Astrocyte (in vitro differentiated cells and primary cell): ENCODE data around the gene RAB5IF. TPM values are rescaled to one million over a fixed set of nuclear protein-coding genes. Genes with fewer than 3 reads are reported as not detected.

Experiments
- DNase-seq: peaks from one replicate; pipeline ENCODE4 v3.0.0-alpha.2; 2010; ENCODE audit warnings: low read depth
- FAIRE-seq: peaks from 2 replicates; lab custom pipeline; 2011; peaks lifted over from hg19 to GRCh38; lab: Jason Lieb, UNC
- H2AFZ ChIP-seq: 2 replicates; pipeline ENCODE4 v1.6.0; 2012; ENCODE audit warnings: low read depth, low read length, inconsistent platforms
- H3K27ac ChIP-seq: 2 replicates; pipeline ENCODE4 v1.5.1; 2011; ENCODE audit warnings: low read depth, low read length, inconsistent platforms
- H3K27me3 ChIP-seq: 2 replicates; pipeline ENCODE4 v1.6.0; 2011; ENCODE audit warnings: low read length, inconsistent platforms; ENCODE audit not compliant: insufficient read depth
- H3K36me3 ChIP-seq: 2 replicates; pipeline ENCODE4 v1.5.1; 2011; ENCODE audit warnings: low read length, inconsistent platforms; ENCODE audit not compliant: insufficient read depth
- H3K4me1 ChIP-seq: 2 replicates; pipeline ENCODE4 v1.5.1; 2011; ENCODE audit warnings: low read length, inconsistent platforms; ENCODE audit not compliant: insufficient read depth
- H3K4me2 ChIP-seq: 2 replicates; pipeline ENCODE4 v1.6.0; 2012; ENCODE audit warnings: low read length, inconsistent platforms
- H3K4me3 ChIP-seq: 2 replicates; pipeline ENCODE4 v1.5.1; 2011; ENCODE audit warnings: low read depth, mild to moderate bottlenecking, low read length, inconsistent platforms; ENCODE audit not compliant: insufficient read depth
- H3K79me2 ChIP-seq: 2 replicates; pipeline ENCODE4 v1.6.0; 2012; ENCODE audit warnings: mild to moderate bottlenecking, low read length, inconsistent platforms; ENCODE audit not compliant: insufficient read depth
- H3K9ac ChIP-seq: 2 replicates; pipeline ENCODE4 v1.6.0; 2012; ENCODE audit warnings: mild to moderate bottlenecking, low read length, inconsistent platforms
- H3K9me3 ChIP-seq: 2 replicates; pipeline ENCODE4 v1.5.1; 2012; ENCODE audit warnings: low read depth, mild to moderate bottlenecking, low read length, inconsistent platforms; ENCODE audit not compliant: insufficient read depth
- H4K20me1 ChIP-seq: 2 replicates; pipeline ENCODE4 v1.6.0; 2012; ENCODE audit warnings: low read length, inconsistent platforms; ENCODE audit not compliant: insufficient read depth
- H3K27ac Mint-ChIP-seq: one replicate; pipeline ENCODE4 v1.8.0; 2021; ENCODE audit warnings: mild to moderate bottlenecking, mixed read lengths; ENCODE audit not compliant: unreplicated experiment
- H3K27me3 Mint-ChIP-seq: one replicate; pipeline ENCODE4 v1.8.0; 2021; ENCODE audit warnings: low read depth, mixed read lengths; ENCODE audit not compliant: unreplicated experiment
- H3K36me3 Mint-ChIP-seq: one replicate; pipeline ENCODE4 v1.8.0; 2021; ENCODE audit warnings: low read depth, mixed read lengths; ENCODE audit not compliant: unreplicated experiment
- H3K4me1 Mint-ChIP-seq: one replicate; pipeline ENCODE4 v1.8.0; 2021; ENCODE audit warnings: low read depth, mixed read lengths; ENCODE audit not compliant: unreplicated experiment
- H3K4me3 Mint-ChIP-seq: one replicate; pipeline ENCODE4 v1.8.0; 2021; ENCODE audit warnings: mild to moderate bottlenecking, moderate library complexity, mixed read lengths; ENCODE audit not compliant: unreplicated experiment
- H3K9me3 Mint-ChIP-seq: one replicate; pipeline ENCODE4 v1.8.0; 2021; ENCODE audit warnings: mild to moderate bottlenecking, mixed read lengths; ENCODE audit not compliant: unreplicated experiment
- CTCF ChIP-seq: IDR thresholded peaks from 2 replicates; pipeline ENCODE4 v1.5.1; 2011; ENCODE audit warnings: low read depth, mild to moderate bottlenecking, inconsistent platforms, low read length, moderate library complexity; ENCODE audit not compliant: insufficient read depth
- EZH2 ChIP-seq: IDR thresholded peaks from 2 replicates; pipeline ENCODE4 v1.6.1; 2012; ENCODE audit warnings: mild to moderate bottlenecking, low read length, inconsistent platforms; ENCODE audit not compliant: insufficient read depth
- total RNA-seq: library from RNA; stranded (reverse); gene quantifications from 2 replicates; pipeline ENCODE4 v1.2.1, GENCODE V29; 2021

RAB5IF gene
- total RNA-seq, 1 donor from 2014 or later: 117 TPM

GRCh38 chr20:36620917-36621316, 15.3 kb downstream of the RAB5IF start:
- no peaks in the 10 kb centered on the region for H3K27me3 Mint-ChIP-seq
- H3K9me3 Mint-ChIP-seq: no peaks in the 10 kb centered on the region
- Histone ChIP-seq H3K27ac (no peak overlapping the region), H3K4me3 (no peak overlapping the region), H3K27me3 (no peaks in the 10 kb centered on the region), H4K20me1 (no peaks in the 10 kb centered on the region), H3K4me1 (no peaks in the 10 kb centered on the region), H3K9me3 (no peaks in the 10 kb centered on the region), H3K9ac (no peak overlapping the region), H3K36me3 (no peaks in the 10 kb centered on the region), H3K4me2 (no peak overlapping the region), H3K79me2 (no peaks in the 10 kb centered on the region), H2AFZ (no peak overlapping the region)
- H3K27ac Mint-ChIP-seq: no peak overlapping the region
- DNase-seq (no peak), FAIRE-seq (no peak)
- H3K4me1 Mint-ChIP-seq: peaks cover 3% of the 10 kb centered on the region
- H3K4me3 Mint-ChIP-seq: peak overlapping the region; percentile 28
- H3K36me3 Mint-ChIP-seq: peaks cover 3% of the 10 kb centered on the region
- no peak for TF ChIP-seq EZH2

DNA sequence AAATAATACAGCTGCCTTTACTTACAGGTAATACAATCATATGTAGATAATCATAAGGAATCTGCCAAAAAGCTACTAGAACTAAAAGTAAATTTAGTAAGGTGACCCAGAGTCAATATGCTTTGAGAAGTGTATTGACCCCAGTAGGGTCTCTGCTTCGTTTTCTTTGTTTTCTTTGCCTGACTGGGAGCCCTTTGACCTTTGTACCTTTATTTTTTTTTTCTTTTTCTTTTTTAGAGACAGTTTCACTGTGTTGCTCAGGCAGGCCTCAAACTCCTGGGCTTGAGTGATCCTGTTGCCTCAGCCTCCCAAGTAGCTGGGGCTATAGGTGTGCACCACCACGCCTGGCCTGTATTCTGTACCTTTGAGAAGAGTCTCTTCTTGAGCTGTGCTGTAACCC, 17.9 kb downstream of the RAB5IF start:
- H3K9me3 ChIP-seq: no peaks in the 10 kb centered on the region
- TF ChIP-seq EZH2 (no peak), CTCF (no peak)
- Mint-ChIP-seq H3K4me1 (peaks cover 5% of the 10 kb centered on the region), H3K9me3 (no peaks in the 10 kb centered on the region), H3K4me3 (no peak overlapping the region), H3K27ac (no peak overlapping the region), H3K36me3 (peaks cover 3% of the 10 kb centered on the region), H3K27me3 (peaks cover 2% of the 10 kb centered on the region)
- H3K4me1 ChIP-seq: no peaks in the 10 kb centered on the region
- no peak overlapping the region for H2AFZ ChIP-seq
- no peak overlapping the region for H3K9ac ChIP-seq
- no peaks in the 10 kb centered on the region for H3K79me2 ChIP-seq
- FAIRE-seq (no peak), DNase-seq (no peak)
- H3K4me2 ChIP-seq: no peak overlapping the region
- H3K4me3 ChIP-seq: no peak overlapping the region
- no peaks in the 10 kb centered on the region for H3K36me3 ChIP-seq
- H3K27ac ChIP-seq: no peak overlapping the region
- H4K20me1 ChIP-seq: no peaks in the 10 kb centered on the region
- H3K27me3 ChIP-seq: no peaks in the 10 kb centered on the region

DNA sequence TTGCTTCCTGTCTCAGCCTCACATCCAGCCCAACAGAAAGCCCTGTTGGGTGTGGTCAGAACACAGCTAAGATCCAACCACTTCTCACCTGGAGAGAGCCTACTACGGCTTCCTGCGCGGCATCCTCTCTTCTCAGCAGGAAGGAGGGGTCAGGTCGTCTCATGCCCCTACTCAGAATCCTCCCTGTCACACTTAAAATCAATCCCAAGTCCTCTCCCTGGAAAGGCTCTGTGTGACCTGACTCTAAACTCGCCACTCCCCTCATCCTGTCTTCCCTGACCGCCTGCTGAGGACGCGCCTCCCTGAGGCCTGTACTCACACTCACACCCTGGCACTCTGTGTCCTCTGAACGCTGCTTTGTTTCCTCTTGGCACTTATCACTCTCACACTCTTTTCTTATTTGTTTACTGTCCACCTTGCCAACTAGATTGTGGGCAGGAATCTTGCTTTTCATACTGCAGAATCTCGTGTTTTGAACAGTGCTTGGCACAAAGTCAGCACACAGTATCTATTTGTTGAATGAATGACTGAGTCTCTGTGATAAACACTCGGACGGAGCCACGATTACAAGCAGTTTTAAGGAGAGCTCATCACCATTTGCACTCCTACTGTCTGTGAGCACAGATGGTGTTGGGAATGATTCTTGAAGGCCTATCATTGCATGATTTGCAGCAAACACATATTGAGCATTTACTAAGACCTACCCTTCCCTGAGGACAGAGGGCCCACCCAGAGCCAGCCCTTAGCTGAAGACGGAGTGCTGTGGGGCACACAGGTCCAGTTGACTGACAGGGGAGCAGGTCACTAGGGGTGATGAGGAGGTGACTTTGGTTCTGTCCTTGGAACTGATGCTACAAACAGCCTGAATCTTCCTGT, 18.7 kb downstream of the RAB5IF start:
- FAIRE-seq: no peak
- no peak overlapping the region for H3K27ac Mint-ChIP-seq

More for the DNA sequence above, 18.7 kb downstream of the RAB5IF start:
- peaks cover 5% of the 10 kb centered on the region for H3K4me1 Mint-ChIP-seq
- no peak overlapping the region for H3K4me3 ChIP-seq
- no peak overlapping the region for H3K9ac ChIP-seq
- H3K4me1 ChIP-seq: no peaks in the 10 kb centered on the region
- H3K9me3 Mint-ChIP-seq: no peaks in the 10 kb centered on the region
- H3K9me3 ChIP-seq: no peaks in the 10 kb centered on the region
- H3K4me3 Mint-ChIP-seq: no peak overlapping the region
- no peak overlapping the region for H3K27ac ChIP-seq
- H3K4me2 ChIP-seq: no peak overlapping the region
- DNase-seq: no peak
- peaks cover 2% of the 10 kb centered on the region for H3K27me3 Mint-ChIP-seq
- H4K20me1 ChIP-seq: no peaks in the 10 kb centered on the region
- TF ChIP-seq EZH2 (no peak), CTCF (no peak)
- peaks cover 3% of the 10 kb centered on the region for H3K36me3 Mint-ChIP-seq
- H3K79me2 ChIP-seq: no peaks in the 10 kb centered on the region
- no peaks in the 10 kb centered on the region for H3K27me3 ChIP-seq
- peak overlapping the region; percentile 20 for H2AFZ ChIP-seq
- no peaks in the 10 kb centered on the region for H3K36me3 ChIP-seq
